Measurements from ENCODE around the gene KCNK3. TPM values are rescaled to one million over a fixed set of nuclear protein-coding genes. Genes with fewer than 3 reads are reported as not detected.

KCNK3 gene
- total and polyA plus RNA-seq, 4 donors: 6.7 to 29.9 (median 20.0) TPM

- Histone ChIP-seq H3K27ac (ENCODE audit: low read depth in 1 of 2, low read length in 1 of 2) (no peak overlapping the region), H3K9ac (ENCODE audit: insufficient read depth in 1 of 2, low read length in 2 of 2) (no peak overlapping the region), H3K27me3 (ENCODE audit: control insufficient read depth in 3 of 3, insufficient read depth in 3 of 3, low read length in 2 of 3) (no peaks in the 10 kb centered on the region), H3K4me3 (no peak overlapping the region), H3K4me1 (ENCODE audit: control insufficient read depth in 5 of 5, insufficient read depth in 5 of 5, low read length in 5 of 5) (peaks cover 0 to 29% (median 15%) of the 10 kb centered on the region in 5 donors), H3K36me3 (ENCODE audit: control insufficient read depth in 4 of 4, insufficient read depth in 4 of 4, low read length in 4 of 4) (no peaks in the 10 kb centered on the region), H3K9me3 (ENCODE audit: control insufficient read depth in 4 of 4, insufficient read depth in 3 of 4, low read length in 3 of 4) (no peaks in the 10 kb centered on the region)
- DNase-seq (no peak), ATAC-seq (ENCODE audit: insufficient read depth, low FRiP score) (no peak)
- 96 to 98% methylated on average over 7 of the region's 7 CpGs for WGBS, 2 donors
- TF ChIP-seq CTCF (IDR thresholded peaks at IDR 0.05; ENCODE audit: control extremely low read depth, extremely low read depth): no peak
These were observed 47.0 kb downstream of the KCNK3 start for GRCh38 chr2:26739514-26739913.

- TF ChIP-seq CTCF (IDR thresholded peaks at IDR 0.05; ENCODE audit: control extremely low read depth, extremely low read depth): no peak
- Histone ChIP-seq H3K36me3 (ENCODE audit: control insufficient read depth in 4 of 4, insufficient read depth in 4 of 4, low read length in 4 of 4) (no peaks in the 10 kb centered on the region), H3K9ac (ENCODE audit: insufficient read depth in 1 of 2, low read length in 2 of 2) (no peak overlapping the region), H3K4me3 (no peak overlapping the region), H3K27me3 (ENCODE audit: control insufficient read depth in 3 of 3, insufficient read depth in 3 of 3, low read length in 2 of 3) (no peaks in the 10 kb centered on the region), H3K27ac (ENCODE audit: low read depth in 1 of 2, low read length in 1 of 2) (no peak overlapping the region), H3K4me1 (ENCODE audit: control insufficient read depth in 5 of 5, insufficient read depth in 5 of 5, low read length in 5 of 5) (peaks cover 0 to 29% (median 19%) of the 10 kb centered on the region in 5 donors), H3K9me3 (ENCODE audit: control insufficient read depth in 4 of 4, insufficient read depth in 3 of 4, low read length in 3 of 4) (no peaks in the 10 kb centered on the region)
- 77 to 83% methylated on average over 6 of the region's 6 CpGs for WGBS, 2 donors
- ATAC-seq (ENCODE audit: insufficient read depth, low FRiP score): no peak
- peak in 1 of 3 donors; percentile 58 for DNase-seq
These were observed 47.8 kb downstream of the KCNK3 start for GRCh38 chr2:26740346-26740745.

- DNase-seq: peak; percentile 78 to 87 (median 79)
- Histone ChIP-seq H3K36me3 (ENCODE audit: control insufficient read depth in 4 of 4, insufficient read depth in 4 of 4, low read length in 4 of 4) (no peaks in the 10 kb centered on the region), H3K9ac (ENCODE audit: insufficient read depth in 1 of 2, low read length in 2 of 2) (no peak overlapping the region), H3K9me3 (ENCODE audit: control insufficient read depth in 4 of 4, insufficient read depth in 3 of 4, low read length in 3 of 4) (no peaks in the 10 kb centered on the region), H3K4me3 (no peak overlapping the region), H3K27me3 (ENCODE audit: control insufficient read depth in 3 of 3, insufficient read depth in 3 of 3, low read length in 2 of 3) (no peaks in the 10 kb centered on the region), H3K4me1 (ENCODE audit: control insufficient read depth in 5 of 5, insufficient read depth in 5 of 5, low read length in 5 of 5) (peaks cover 0 to 30% (median 21%) of the 10 kb centered on the region in 5 donors), H3K27ac (ENCODE audit: low read depth in 1 of 2, low read length in 1 of 2) (no peak overlapping the region)
- TF ChIP-seq CTCF (IDR thresholded peaks at IDR 0.05; ENCODE audit: control extremely low read depth, extremely low read depth): no peak
- no peak for ATAC-seq (ENCODE audit: insufficient read depth, low FRiP score)
- WGBS, 2 donors: 26 to 58% methylated on average over 8 of the region's 8 CpGs
These were observed 48.4 kb downstream of the KCNK3 start for GRCh38 chr2:26740890-26741302.

All from lung (tissue), 12 donors.